PFSK-1 (cell line): Measurements from ENCODE around the gene FARS2.

Experiments
- POLR2AphosphoS5 ChIP-seq: IDR thresholded peaks from 2 replicates; pipeline ENCODE4 v1.6.1; 2012; ENCODE audit warnings: low read depth, mild to moderate bottlenecking, control low read depth, low read length, moderate library complexity
- TAF1 ChIP-seq: IDR thresholded peaks from 2 replicates; pipeline ENCODE4 v1.6.1; 2012; ENCODE audit warnings: low read length, control low read depth, borderline replicate concordance; ENCODE audit not compliant: insufficient read depth

DNA sequence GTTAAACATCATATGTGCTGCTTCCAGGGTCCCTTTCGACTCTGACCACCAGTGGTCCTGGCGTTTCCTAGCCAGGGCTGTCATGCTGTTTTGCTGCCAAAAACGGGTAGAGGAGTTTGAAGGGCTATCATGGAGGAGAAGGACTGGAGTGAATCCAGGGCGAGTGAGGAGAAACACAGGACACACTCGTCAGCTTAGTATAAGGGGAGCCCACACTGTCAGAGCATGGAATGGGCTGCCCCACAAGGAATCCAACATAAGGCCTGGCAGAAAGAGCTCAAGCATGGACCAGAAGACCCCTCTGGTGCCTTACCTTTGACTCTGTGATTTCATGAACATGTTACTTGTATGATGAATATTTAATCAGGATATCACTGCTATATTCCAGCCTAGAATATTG, 498.3 kb downstream of the FARS2 start:
- TF ChIP-seq POLR2AphosphoS5 (no peak), TAF1 (no peak)
